ENCODE measurements around the gene PLAAT5. TPM values are rescaled to one million over a fixed set of nuclear protein-coding genes. Genes with fewer than 3 reads are reported as not detected.

PLAAT5 gene
- total and polyA plus RNA-seq, 2 donors from 2014 or later, result 0.72 to 7.6 TPM

DNA sequence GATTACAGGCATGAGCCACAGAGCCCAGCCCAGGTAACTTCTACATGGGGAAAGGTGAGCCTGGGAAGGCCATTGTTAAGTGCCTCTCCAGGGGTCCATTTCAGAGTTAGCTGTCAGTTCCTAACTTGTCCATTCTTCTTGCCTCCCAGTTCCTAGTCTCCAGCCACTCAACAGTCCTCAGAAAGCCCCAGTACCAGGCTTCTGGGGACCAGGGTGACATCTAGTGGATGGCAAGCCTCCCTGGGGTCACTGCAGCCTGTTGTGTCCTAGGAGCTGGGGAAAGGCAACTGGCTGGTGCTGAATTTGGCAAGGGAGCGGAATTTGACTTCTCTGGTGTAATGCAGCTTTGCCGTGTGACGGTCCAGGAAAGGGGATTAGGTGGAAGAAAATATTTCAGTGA is 17.0 kb upstream of the PLAAT5 start:
- TF ChIP-seq, protein P1, sequence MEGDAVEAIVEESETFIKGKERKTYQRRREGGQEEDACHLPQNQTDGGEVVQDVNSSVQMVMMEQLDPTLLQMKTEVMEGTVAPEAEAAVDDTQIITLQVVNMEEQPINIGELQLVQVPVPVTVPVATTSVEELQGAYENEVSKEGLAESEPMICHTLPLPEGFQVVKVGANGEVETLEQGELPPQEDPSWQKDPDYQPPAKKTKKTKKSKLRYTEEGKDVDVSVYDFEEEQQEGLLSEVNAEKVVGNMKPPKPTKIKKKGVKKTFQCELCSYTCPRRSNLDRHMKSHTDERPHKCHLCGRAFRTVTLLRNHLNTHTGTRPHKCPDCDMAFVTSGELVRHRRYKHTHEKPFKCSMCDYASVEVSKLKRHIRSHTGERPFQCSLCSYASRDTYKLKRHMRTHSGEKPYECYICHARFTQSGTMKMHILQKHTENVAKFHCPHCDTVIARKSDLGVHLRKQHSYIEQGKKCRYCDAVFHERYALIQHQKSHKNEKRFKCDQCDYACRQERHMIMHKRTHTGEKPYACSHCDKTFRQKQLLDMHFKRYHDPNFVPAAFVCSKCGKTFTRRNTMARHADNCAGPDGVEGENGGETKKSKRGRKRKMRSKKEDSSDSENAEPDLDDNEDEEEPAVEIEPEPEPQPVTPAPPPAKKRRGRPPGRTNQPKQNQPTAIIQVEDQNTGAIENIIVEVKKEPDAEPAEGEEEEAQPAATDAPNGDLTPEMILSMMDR (IDR thresholded peaks at IDR 0.05; ENCODE audit: borderline replicate concordance, extremely low read depth, insufficient read depth), result no peak
- H3K9me3 ChIP-seq (ENCODE audit: control insufficient read depth in 2 of 3, insufficient read depth in 1 of 3, low read length in 3 of 3), result no peaks in the 10 kb centered on the region
- no peak overlapping the region for H3K27ac ChIP-seq (ENCODE audit: low read depth in 2 of 2, low read length in 2 of 2)
- intact Hi-C loops (cut with DNase I), result no loop called here
- no peak overlapping the region for H3K9ac ChIP-seq (ENCODE audit: low read length in 3 of 3)
- DNase-seq (peak in 4 of 5 donors; percentile 27 to 57 (median 30)), FAIRE-seq (no peak)
- no peaks in the 10 kb centered on the region for H3K27me3 ChIP-seq (ENCODE audit: control insufficient read depth, insufficient read depth, low read length)
- H3K4me1 ChIP-seq (ENCODE audit: control insufficient read depth in 2 of 3, insufficient read depth in 2 of 3, low read depth in 1 of 3, low read length in 3 of 3), result peaks cover 0 to 5% (median 4%) of the 10 kb centered on the region in 3 donors
- no peaks in the 10 kb centered on the region for H3K36me3 ChIP-seq (ENCODE audit: control insufficient read depth in 2 of 3, insufficient read depth in 3 of 3, low read length in 3 of 3)
- no peak overlapping the region for H3K4me3 ChIP-seq (ENCODE audit: low read length in 3 of 3)

DNA sequence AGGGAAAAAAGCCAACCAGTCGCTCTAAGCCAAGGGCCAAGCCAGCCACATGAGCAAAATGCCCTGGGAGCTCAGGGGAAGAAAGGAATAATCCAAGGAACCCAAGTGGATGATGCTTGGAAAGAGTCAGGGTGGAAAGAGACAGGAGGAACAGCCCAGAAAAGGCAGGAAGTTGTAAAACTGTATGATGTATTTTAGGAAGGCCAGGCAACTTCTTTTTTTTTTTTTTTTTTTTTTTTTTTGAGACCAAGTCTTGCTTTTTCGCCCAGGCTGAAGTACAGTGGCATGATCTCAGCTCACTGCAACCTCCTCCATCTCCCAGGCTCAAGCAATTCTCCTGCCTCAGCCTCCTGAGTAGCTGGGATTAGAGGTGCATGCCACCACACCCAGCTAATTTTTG is 16.5 kb upstream of the PLAAT5 start:
- TF ChIP-seq, protein P1 (IDR thresholded peaks at IDR 0.05; ENCODE audit: borderline replicate concordance, extremely low read depth, insufficient read depth), result no peak
- no peak for FAIRE-seq
- Histone ChIP-seq H3K27me3 (ENCODE audit: control insufficient read depth, insufficient read depth, low read length) (no peaks in the 10 kb centered on the region), H3K36me3 (ENCODE audit: control insufficient read depth in 2 of 3, insufficient read depth in 3 of 3, low read length in 3 of 3) (no peaks in the 10 kb centered on the region), H3K9ac (ENCODE audit: low read length in 3 of 3) (no peak overlapping the region), H3K9me3 (ENCODE audit: control insufficient read depth in 2 of 3, insufficient read depth in 1 of 3, low read length in 3 of 3) (no peaks in the 10 kb centered on the region), H3K4me1 (ENCODE audit: control insufficient read depth in 2 of 3, insufficient read depth in 2 of 3, low read depth in 1 of 3, low read length in 3 of 3) (peaks cover 0 to 5% (median 4%) of the 10 kb centered on the region in 3 donors), H3K27ac (ENCODE audit: low read depth in 2 of 2, low read length in 2 of 2) (no peak overlapping the region), H3K4me3 (ENCODE audit: low read length in 3 of 3) (no peak overlapping the region)
- DNase-seq, result no peak
- intact Hi-C loops (cut with DNase I), result no loop called here

DNA sequence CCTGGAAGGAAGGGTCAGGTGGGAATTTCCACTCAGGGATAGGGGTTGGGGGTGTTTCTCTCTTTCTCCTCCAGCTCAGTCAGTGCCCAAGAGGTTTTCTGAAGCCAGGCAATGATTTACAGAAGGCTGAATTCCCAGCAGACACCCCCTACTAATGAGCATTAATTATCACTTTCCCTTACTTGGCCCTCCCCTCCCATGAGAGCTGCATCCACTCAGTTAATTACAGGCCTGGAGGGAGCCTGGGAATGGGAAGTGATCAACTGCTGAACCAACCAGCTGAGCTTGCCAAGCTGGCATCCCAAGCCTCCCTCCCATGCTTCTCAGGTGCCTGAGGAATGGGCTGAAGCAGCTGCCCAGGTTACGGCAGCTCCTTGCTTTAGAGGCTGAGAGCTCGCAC is 15.9 kb upstream of the PLAAT5 start:
- H3K9ac ChIP-seq (ENCODE audit: low read length in 3 of 3), result no peak overlapping the region
- FAIRE-seq, result no peak

More for the DNA sequence above, 15.9 kb upstream of the PLAAT5 start:
- Histone ChIP-seq H3K36me3 (ENCODE audit: control insufficient read depth in 2 of 3, insufficient read depth in 3 of 3, low read length in 3 of 3) (no peaks in the 10 kb centered on the region), H3K4me1 (ENCODE audit: control insufficient read depth in 2 of 3, insufficient read depth in 2 of 3, low read depth in 1 of 3, low read length in 3 of 3) (peaks cover 0 to 5% (median 4%) of the 10 kb centered on the region in 3 donors), H3K27me3 (ENCODE audit: control insufficient read depth, insufficient read depth, low read length) (no peaks in the 10 kb centered on the region), H3K4me3 (ENCODE audit: low read length in 3 of 3) (no peak overlapping the region), H3K27ac (ENCODE audit: low read depth in 2 of 2, low read length in 2 of 2) (no peak overlapping the region), H3K9me3 (ENCODE audit: control insufficient read depth in 2 of 3, insufficient read depth in 1 of 3, low read length in 3 of 3) (no peaks in the 10 kb centered on the region)
- TF ChIP-seq, protein P1 (IDR thresholded peaks at IDR 0.05; ENCODE audit: borderline replicate concordance, extremely low read depth, insufficient read depth), result no peak
- intact Hi-C loops (cut with DNase I), result no loop called here
- no peak for DNase-seq

All from kidney (tissue), 14 donors.